PC-3 (cell line): ENCODE data around the gene CDCA4.

Experiments
- CTCF ChIP-seq: fragments of 300-600 bp; sonication (generic); conservative IDR thresholded peaks from 2 replicates; pipeline ENCODE4 v1.5.1; 2017; ENCODE audit warnings: antibody characterized with exemption, low read depth, mild to moderate bottlenecking, low read length
- EZH2 ChIP-seq: fragments of 300-600 bp; sonication (generic); IDR thresholded peaks from one replicate; pipeline ENCODE4 v1.6.1; 2017; ENCODE audit warnings: antibody characterized with exemption, mild to moderate bottlenecking, low read length; ENCODE audit not compliant: unreplicated experiment

- TF ChIP-seq EZH2: no peak
- TF ChIP-seq CTCF: no peak
These were observed 29.0 kb downstream of the CDCA4 start for GRCh38 chr14:104991896-104992230.
